SK-N-SH (cell line): Measurements from ENCODE around the gene DNAJC13. TPM values are rescaled to one million over a fixed set of nuclear protein-coding genes. Genes with fewer than 3 reads are reported as not detected.

ENCODE experiments used
- CTCF ChIA-PET: fragments of 300-600, 350-600 bp; formaldehyde crosslinking; extraction: SDS; loops from one replicate; lab custom pipeline; 2021; lab: Yijun Ruan, JAX
- POLR2A ChIA-PET: fragments of 350-600 bp; sonication (Branson Sonifier 250); formaldehyde crosslinking; extraction: SDS; loops from one replicate; lab custom pipeline; 2020; ENCODE audit warnings: antibody characterized with exemption, inconsistent platforms; lab: Yijun Ruan, JAX
- DNase-seq: peaks from one replicate; pipeline ENCODE4 v3.0.0; 2012
- H2AFZ ChIP-seq: fragments of 200-600 bp; sonication (generic); 2 replicates; pipeline ENCODE4 v1.8.1; 2016; ENCODE audit warnings: antibody characterized with exemption, mild to moderate bottlenecking, low read depth
- H3F3A ChIP-seq: fragments of 200-600 bp; sonication (generic); replicated peaks from 2 replicates; pipeline ENCODE3; 2016; ENCODE audit warnings: antibody characterized with exemption, mild to moderate bottlenecking; ENCODE audit not compliant: insufficient read depth
- H3K27ac ChIP-seq, 2 experiments: fragments of 200-500 bp in 1 of 2; fragments of 200-600 bp in 1 of 2; sonication (Bioruptor generic) in 1 of 2; sonication (generic), shearing (Covaris generic) in 1 of 2; 2 replicates each; pipeline versions ENCODE4 v1.5.1 to v1.6.1; 2014 to 2016; ENCODE audit warnings: low read depth in 2 of 2, inconsistent platforms in 1 of 2, low read length in 1 of 2, mild to moderate bottlenecking in 1 of 2, mixed read lengths in 1 of 2
- H3K27me3 ChIP-seq: fragments of 200-600 bp; sonication (generic), shearing (Covaris generic); 2 replicates; pipeline ENCODE4 v1.6.1; 2016; ENCODE audit warnings: mixed run types; ENCODE audit not compliant: insufficient read depth
- H3K36me3 ChIP-seq, 2 experiments: fragments of 200-500 bp in 1 of 2; fragments of 200-600 bp in 1 of 2; sonication (Bioruptor generic) in 1 of 2; sonication (generic) in 1 of 2; replicated peaks in 1 of 2; 2 replicates each; pipeline versions ENCODE3 to v1.5.1; 2014 to 2016; ENCODE audit warnings: low read length in 1 of 2, mild to moderate bottlenecking in 1 of 2; ENCODE audit not compliant: insufficient read depth in 2 of 2, control insufficient read depth in 1 of 2
- H3K4me1 ChIP-seq, 2 experiments: fragments of 200-500 bp in 1 of 2; fragments of 200-600 bp in 1 of 2; sonication (Bioruptor generic) in 1 of 2; sonication (generic), shearing (Covaris generic) in 1 of 2; 2 replicates each; pipeline versions ENCODE4 v1.5.1 to v1.6.1; 2014 to 2016; ENCODE audit warnings: low read depth in 1 of 2, low read length in 1 of 2, mixed run types in 1 of 2; ENCODE audit not compliant: insufficient read depth in 2 of 2, control insufficient read depth in 1 of 2
- H3K4me2 ChIP-seq: fragments of 200-600 bp; sonication (generic), shearing (Covaris generic); 2 replicates; pipeline ENCODE4 v1.6.1; 2017; ENCODE audit warnings: mixed run types
- H3K4me3 ChIP-seq, 2 experiments: fragments of 200-500 bp in 1 of 2; fragments of 200-600 bp in 1 of 2; sonication (Bioruptor generic) in 1 of 2; sonication (generic), shearing (Covaris generic) in 1 of 2; 2 replicates each; pipeline versions ENCODE4 v1.5.1 to v1.8.1; 2014 to 2016; ENCODE audit warnings: low read depth in 2 of 2, inconsistent platforms in 1 of 2, low read length in 1 of 2, mild to moderate bottlenecking in 1 of 2, mixed read lengths in 1 of 2, moderate library complexity in 1 of 2
- H3K79me2 ChIP-seq: fragments of 200-600 bp; sonication (generic); 2 replicates; pipeline ENCODE4 v1.8.1; 2017; ENCODE audit warnings: mild to moderate bottlenecking; ENCODE audit not compliant: insufficient read depth
- H3K9ac ChIP-seq: fragments of 200-600 bp; sonication (generic); 2 replicates; pipeline ENCODE4 v1.6.1; 2017; ENCODE audit warnings: mixed run types
- H3K9me2 ChIP-seq: fragments of 200-600 bp; sonication (generic); 2 replicates; pipeline ENCODE4 v1.6.1; 2017; ENCODE audit warnings: mixed run types
- H3K9me3 ChIP-seq: fragments of 200-600 bp; sonication (generic); 2 replicates; pipeline ENCODE4 v1.6.1; 2017; ENCODE audit warnings: mixed run types, mild to moderate bottlenecking, moderate library complexity
- H4K20me1 ChIP-seq: fragments of 200-600 bp; sonication (generic); 2 replicates; pipeline ENCODE4 v1.6.1; 2017; ENCODE audit warnings: mild to moderate bottlenecking, mixed run types; ENCODE audit not compliant: insufficient read depth
- CHD2 ChIP-seq: fragments of 150-350 bp; IDR thresholded peaks from 2 replicates; pipeline ENCODE4 v1.6.1; 2018; ENCODE audit warnings: low read length; ENCODE audit not compliant: partially characterized antibody
- ELF1 ChIP-seq: IDR thresholded peaks from 2 replicates; pipeline ENCODE4 v1.4.0; 2012
- EP300 ChIP-seq, 2 experiments: IDR thresholded peaks; 2 replicates each; pipeline versions ENCODE4 v1.4.0 to v1.6.1; 2012; ENCODE audit warnings: borderline replicate concordance in 1 of 2, low read depth in 1 of 2, low read length in 1 of 2
- EZH2phosphoT487 ChIP-seq: fragments of 200-600 bp; sonication (generic); IDR thresholded peaks from 2 replicates; pipeline ENCODE4 v1.6.1; 2017; ENCODE audit warnings: low read depth, mixed run types, mild to moderate bottlenecking, antibody characterized with exemption, moderate library complexity, borderline replicate concordance
- FOSL2 ChIP-seq: IDR thresholded peaks from 2 replicates; pipeline ENCODE4 v1.4.0; 2012; ENCODE audit warnings: low read depth, mild to moderate bottlenecking, moderate library complexity, borderline replicate concordance
- FOXJ3 ChIP-seq: sonication (generic); formaldehyde crosslinking; IDR thresholded peaks from 2 replicates; pipeline ENCODE4 v1.5.1; 2020; ENCODE audit warnings: mild to moderate bottlenecking, missing genetic modification reagents
- FOXM1 ChIP-seq: IDR thresholded peaks from 2 replicates; pipeline ENCODE4 v1.4.0; 2012; ENCODE audit warnings: low read depth, mild to moderate bottlenecking
- GABPA ChIP-seq: IDR thresholded peaks from 2 replicates; pipeline ENCODE4 v1.4.0; 2012; ENCODE audit warnings: low read depth, mild to moderate bottlenecking
- GATA2 ChIP-seq: sonication (generic); formaldehyde crosslinking; IDR thresholded peaks from 2 replicates; pipeline ENCODE4 v1.5.0; 2020; ENCODE audit warnings: mild to moderate bottlenecking, missing genetic modification reagents
- JUND ChIP-seq: IDR thresholded peaks from 2 replicates; pipeline ENCODE4 v1.4.0; 2012
- MEF2A ChIP-seq: IDR thresholded peaks from 2 replicates; pipeline ENCODE4 v1.4.0; 2012; ENCODE audit warnings: low read depth, borderline replicate concordance
- MXI1 ChIP-seq: IDR thresholded peaks from 2 replicates; pipeline ENCODE4 v1.6.1; 2012; ENCODE audit warnings: mild to moderate bottlenecking, low read depth, low read length, improper control_type of control experiment
- NFIC ChIP-seq: IDR thresholded peaks from 2 replicates; pipeline ENCODE4 v1.4.0; 2012; ENCODE audit warnings: borderline replicate concordance
- NRF1 ChIP-seq: IDR thresholded peaks from 2 replicates; pipeline ENCODE4 v1.6.1; 2012; ENCODE audit warnings: low read depth, mild to moderate bottlenecking, low read length
- RCOR1 ChIP-seq: fragments of 150-350 bp; IDR thresholded peaks from 2 replicates; pipeline ENCODE4 v1.6.1; 2017; ENCODE audit warnings: antibody characterized with exemption, low read length
- RFX5 ChIP-seq: IDR thresholded peaks from 2 replicates; pipeline ENCODE4 v1.6.1; 2012; ENCODE audit warnings: mild to moderate bottlenecking, improper control_type of control experiment, low read length
- RXRA ChIP-seq: IDR thresholded peaks from 2 replicates; pipeline ENCODE4 v1.4.0; 2012; ENCODE audit warnings: low read depth, mild to moderate bottlenecking, borderline replicate concordance
- SIN3A ChIP-seq: IDR thresholded peaks from 2 replicates; pipeline ENCODE4 v1.6.1; 2012; ENCODE audit warnings: low read depth, mild to moderate bottlenecking, low read length, moderate library complexity, borderline replicate concordance
- TCF12 ChIP-seq: IDR thresholded peaks from 2 replicates; pipeline ENCODE4 v1.4.0; 2012
- polyA plus RNA-seq, 3 experiments: library from polyadenylated mRNA; depleted of rRNA; stranded (reverse); fragments of >200 nt; gene quantifications; 2 replicates each; pipeline ENCODE4 v1.2.3, GENCODE V29; 2012
- TF ChIP-seq, protein P1 (sequence below): IDR thresholded peaks from 2 replicates; pipeline ENCODE4 v1.4.0; 2012; ENCODE audit warnings: low read depth
- TF ChIP-seq, protein P2 (sequence below): fragments of 150-350 bp; IDR thresholded peaks from 2 replicates; pipeline ENCODE4 v1.6.1; 2017; ENCODE audit warnings: antibody characterized with exemption, low read length, low read depth, borderline replicate concordance
- TF ChIP-seq, protein P3 (sequence below): IDR thresholded peaks from 2 replicates; pipeline ENCODE4; 2012

The DNAJC13 gene
- polyA plus RNA-seq, 1 of the 3 experiments (the other 2 are of a cell fraction), result 10.8 TPM

DNA sequence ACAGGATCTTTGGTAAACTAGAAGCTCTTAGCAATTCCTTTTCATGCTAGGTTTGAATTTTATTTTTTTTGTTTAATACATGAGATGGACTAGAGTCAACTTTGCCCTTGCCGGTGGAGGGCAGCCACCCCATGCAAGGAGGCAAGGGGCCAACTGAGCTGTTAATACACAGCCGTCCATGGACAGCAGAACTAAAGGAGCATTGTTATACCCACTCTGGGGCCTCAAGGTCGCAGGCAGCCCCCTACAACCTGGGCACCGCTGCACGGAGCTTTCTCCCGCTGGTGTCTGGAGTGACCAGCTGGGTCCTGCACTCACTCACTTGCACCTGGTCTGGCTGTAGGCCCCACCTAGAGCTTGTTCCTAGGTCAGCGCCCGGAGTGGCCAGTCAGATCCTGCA is 131.9 kb downstream of the DNAJC13 start (continued):
- TF ChIP-seq SIN3A (no peak), EZH2phosphoT487 (no peak), GABPA (no peak), FOSL2 (no peak), CHD2 (no peak), NRF1 (no peak), GATA2 (CRISPR knock-in tag) (no peak), RXRA (no peak), ELF1 (no peak), MEF2A (no peak), JUND (no peak)
- TF ChIP-seq, protein P1, sequence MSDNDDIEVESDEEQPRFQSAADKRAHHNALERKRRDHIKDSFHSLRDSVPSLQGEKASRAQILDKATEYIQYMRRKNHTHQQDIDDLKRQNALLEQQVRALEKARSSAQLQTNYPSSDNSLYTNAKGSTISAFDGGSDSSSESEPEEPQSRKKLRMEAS, result no peak
- TF ChIP-seq, protein P2, sequence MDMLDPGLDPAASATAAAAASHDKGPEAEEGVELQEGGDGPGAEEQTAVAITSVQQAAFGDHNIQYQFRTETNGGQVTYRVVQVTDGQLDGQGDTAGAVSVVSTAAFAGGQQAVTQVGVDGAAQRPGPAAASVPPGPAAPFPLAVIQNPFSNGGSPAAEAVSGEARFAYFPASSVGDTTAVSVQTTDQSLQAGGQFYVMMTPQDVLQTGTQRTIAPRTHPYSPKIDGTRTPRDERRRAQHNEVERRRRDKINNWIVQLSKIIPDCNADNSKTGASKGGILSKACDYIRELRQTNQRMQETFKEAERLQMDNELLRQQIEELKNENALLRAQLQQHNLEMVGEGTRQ, result no peak
- TF ChIP-seq, all 33 proteins: peak for 0

DNA sequence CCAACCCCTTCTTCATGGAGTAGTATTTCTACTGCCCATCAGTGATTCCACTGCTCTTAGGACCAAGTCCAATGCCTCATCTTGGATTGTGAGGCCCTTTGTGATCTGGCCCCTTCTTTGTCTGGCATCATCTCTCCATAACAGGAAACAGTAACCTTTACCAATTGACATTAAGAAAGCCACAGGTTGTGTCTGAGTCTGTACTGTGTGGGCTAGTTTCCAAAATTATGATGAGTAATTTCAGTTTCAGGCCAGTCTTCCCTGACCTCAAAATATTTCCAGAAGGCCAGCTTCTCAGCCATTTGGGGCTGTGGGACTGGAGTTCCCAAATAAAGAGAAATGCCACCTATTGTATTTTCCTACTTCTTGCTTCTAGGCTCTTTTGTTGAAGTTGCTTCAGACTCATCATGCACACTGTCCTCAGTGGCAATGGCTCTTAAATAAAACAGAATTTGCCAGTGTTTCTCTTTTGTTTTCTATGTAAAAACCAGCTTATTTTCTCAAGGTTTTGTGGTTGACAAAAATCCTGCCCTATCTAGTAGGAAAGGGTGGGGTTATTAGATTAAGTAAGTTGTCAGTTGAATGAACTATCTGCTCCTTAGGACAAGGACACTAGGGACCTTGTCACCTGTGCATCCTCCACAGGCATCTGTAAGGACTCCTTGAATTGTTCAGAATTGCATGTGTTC is 132.7 kb downstream of the DNAJC13 start:
- Histone ChIP-seq H4K20me1 (no peaks in the 10 kb centered on the region), H3K4me1 (peaks cover 0 to 20% of the 10 kb centered on the region in 2 experiments; a peak in 2 of 4 replicates), H3K4me3 (no peak overlapping the region), H3K36me3 (no peaks in the 10 kb centered on the region), H3F3A (peaks cover 16% of the 10 kb centered on the region), H3K79me2 (no peaks in the 10 kb centered on the region), H3K27ac (peak overlapping the region; percentile 60 to 72; a peak in 3 of 4 replicates), H3K4me2 (peak overlapping the region; percentile 17; the same call in 1 of the 2 replicates), H2AFZ (no peak overlapping the region), H3K27me3 (no peaks in the 10 kb centered on the region), H3K9ac (no peak overlapping the region), H3K9me2 (no peaks in the 10 kb centered on the region), H3K9me3 (no peaks in the 10 kb centered on the region)
- ChIA-PET POLR2A (no interaction called here), CTCF (interaction anchor here (0.8 to 5.0 kb wide), 5 partner anchors 14 to 93 kb away, joined by 3 to 32 read pairs (median 3); no protein-coding TSS in a partner anchor)
- TF ChIP-seq FOXM1, result no peak
- TF ChIP-seq TCF12, result peak; percentile 80
- no peak for TF ChIP-seq RCOR1
- TF ChIP-seq EP300 (IDR thresholded peaks at IDR 0.05; ENCODE audit: borderline replicate concordance in 1 of 2, low read depth in 1 of 2, low read length in 1 of 2), result 0 out of 4 replicates have a peak, but pooled peaks of 1 of the 2 experiments have one; percentile 55
- no peak for TF ChIP-seq ELF1
- TF ChIP-seq NFIC, result peak; percentile 80
- TF ChIP-seq RFX5, result no peak
- peak; percentile 55; the same call in 1 of the 2 replicates for TF ChIP-seq FOSL2
- TF ChIP-seq EZH2phosphoT487, result no peak
- TF ChIP-seq, protein P3, sequence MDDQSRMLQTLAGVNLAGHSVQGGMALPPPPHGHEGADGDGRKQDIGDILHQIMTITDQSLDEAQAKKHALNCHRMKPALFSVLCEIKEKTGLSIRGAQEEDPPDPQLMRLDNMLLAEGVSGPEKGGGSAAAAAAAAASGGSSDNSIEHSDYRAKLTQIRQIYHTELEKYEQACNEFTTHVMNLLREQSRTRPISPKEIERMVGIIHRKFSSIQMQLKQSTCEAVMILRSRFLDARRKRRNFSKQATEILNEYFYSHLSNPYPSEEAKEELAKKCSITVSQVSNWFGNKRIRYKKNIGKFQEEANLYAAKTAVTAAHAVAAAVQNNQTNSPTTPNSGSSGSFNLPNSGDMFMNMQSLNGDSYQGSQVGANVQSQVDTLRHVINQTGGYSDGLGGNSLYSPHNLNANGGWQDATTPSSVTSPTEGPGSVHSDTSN, result peak; percentile 47; the same call in 1 of the 2 replicates
- no peak for TF ChIP-seq MXI1
- no peak for TF ChIP-seq FOXJ3 (CRISPR knock-in tag)
- peak; percentile 44; the same call in 1 of the 2 replicates for TF ChIP-seq JUND
- DNase-seq, result no peak
